Measurements from ENCODE around the gene PLAC8.

DNA sequence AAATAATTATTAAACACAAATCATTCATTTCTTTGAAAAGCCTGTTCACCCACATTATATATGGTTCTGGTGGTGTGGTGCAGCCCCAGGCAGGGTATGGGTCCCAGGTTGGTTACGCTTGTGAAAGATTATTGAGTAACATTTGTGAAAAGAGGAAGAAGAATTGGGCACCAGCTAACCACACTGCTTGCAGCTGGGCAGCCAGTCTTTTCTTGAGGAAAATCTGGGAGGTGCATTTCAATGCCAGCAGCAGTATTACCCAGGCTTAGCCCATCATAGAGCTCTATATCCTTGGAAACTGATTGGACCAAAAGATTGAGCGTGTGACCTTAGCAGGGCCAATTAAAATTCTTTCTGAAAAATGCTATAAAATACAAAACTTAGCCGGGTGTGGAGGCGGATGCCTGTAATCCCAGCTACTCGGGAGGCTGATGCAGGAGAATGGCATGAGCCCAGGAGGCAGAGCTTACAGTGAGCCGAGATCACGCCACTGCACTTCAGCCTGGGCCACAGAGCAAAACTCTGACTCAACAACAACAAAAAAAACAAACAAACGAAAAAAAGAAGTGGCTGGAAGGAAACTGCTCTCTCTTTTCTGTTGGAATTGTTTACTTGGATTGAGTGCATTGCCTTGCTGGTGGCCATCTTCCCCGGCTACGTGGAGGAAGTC is 9.7 kb upstream of the PLAC8 start:
- TF ChIP-seq POLR2A (IDR thresholded peaks at IDR 0.05; ENCODE audit: low read depth, low read length) (no peak), NFE2L2 (IDR thresholded peaks at IDR 0.05; ENCODE audit: low read depth, low read length) (no peak), USF2 (IDR thresholded peaks at IDR 0.05; ENCODE audit: low read depth, low read length) (no peak), FOS (IDR thresholded peaks at IDR 0.05; ENCODE audit: low read depth, low read length) (no peak), CHD1 (IDR thresholded peaks at IDR 0.05; ENCODE audit: low read depth, low read length) (no peak), RAD21 (IDR thresholded peaks at IDR 0.05; ENCODE audit: low read length) (no peak), SMC3 (IDR thresholded peaks at IDR 0.05; ENCODE audit: low read depth, low read length) (no peak)
- TF ChIP-seq, protein P1, sequence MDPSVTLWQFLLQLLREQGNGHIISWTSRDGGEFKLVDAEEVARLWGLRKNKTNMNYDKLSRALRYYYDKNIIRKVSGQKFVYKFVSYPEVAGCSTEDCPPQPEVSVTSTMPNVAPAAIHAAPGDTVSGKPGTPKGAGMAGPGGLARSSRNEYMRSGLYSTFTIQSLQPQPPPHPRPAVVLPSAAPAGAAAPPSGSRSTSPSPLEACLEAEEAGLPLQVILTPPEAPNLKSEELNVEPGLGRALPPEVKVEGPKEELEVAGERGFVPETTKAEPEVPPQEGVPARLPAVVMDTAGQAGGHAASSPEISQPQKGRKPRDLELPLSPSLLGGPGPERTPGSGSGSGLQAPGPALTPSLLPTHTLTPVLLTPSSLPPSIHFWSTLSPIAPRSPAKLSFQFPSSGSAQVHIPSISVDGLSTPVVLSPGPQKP (IDR thresholded peaks at IDR 0.05; ENCODE audit: borderline replicate concordance, low read depth, low read length): no peak
- TF ChIP-seq, protein P2, sequence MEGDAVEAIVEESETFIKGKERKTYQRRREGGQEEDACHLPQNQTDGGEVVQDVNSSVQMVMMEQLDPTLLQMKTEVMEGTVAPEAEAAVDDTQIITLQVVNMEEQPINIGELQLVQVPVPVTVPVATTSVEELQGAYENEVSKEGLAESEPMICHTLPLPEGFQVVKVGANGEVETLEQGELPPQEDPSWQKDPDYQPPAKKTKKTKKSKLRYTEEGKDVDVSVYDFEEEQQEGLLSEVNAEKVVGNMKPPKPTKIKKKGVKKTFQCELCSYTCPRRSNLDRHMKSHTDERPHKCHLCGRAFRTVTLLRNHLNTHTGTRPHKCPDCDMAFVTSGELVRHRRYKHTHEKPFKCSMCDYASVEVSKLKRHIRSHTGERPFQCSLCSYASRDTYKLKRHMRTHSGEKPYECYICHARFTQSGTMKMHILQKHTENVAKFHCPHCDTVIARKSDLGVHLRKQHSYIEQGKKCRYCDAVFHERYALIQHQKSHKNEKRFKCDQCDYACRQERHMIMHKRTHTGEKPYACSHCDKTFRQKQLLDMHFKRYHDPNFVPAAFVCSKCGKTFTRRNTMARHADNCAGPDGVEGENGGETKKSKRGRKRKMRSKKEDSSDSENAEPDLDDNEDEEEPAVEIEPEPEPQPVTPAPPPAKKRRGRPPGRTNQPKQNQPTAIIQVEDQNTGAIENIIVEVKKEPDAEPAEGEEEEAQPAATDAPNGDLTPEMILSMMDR (conservative IDR thresholded peaks at IDR 0.05; ENCODE audit: low read depth, low read length): no peak

Measured in IMR-90 (cell line).